Stimulated activated CD8-positive, alpha-beta memory T cell treated with anti-CD3 and anti-CD28 coated beads, Interleukin-15, amount 100 ng/mL, for 4 hours (primary cell): ENCODE results near the gene ANKS1B.
"Not testable (repeated sequence)": the region's sequence is repeated elsewhere in the genome, so short reads cannot be mapped to it uniquely, and the experiment has no call there.

ENCODE experiments used
- DNase-seq, 2 donors: peaks; one replicate each; pipeline ENCODE4 v3.0.0-alpha.2; 2020; ENCODE audit warnings: low read depth in 2 of 2

ANKS1B gene

GRCh38 chr12:99577125-99577524, 407.6 kb downstream of the ANKS1B start:
- not testable (repeated sequence) for DNase-seq

- DNase-seq: no peak
Measured at GRCh38 chr12:99573980-99574379, 410.8 kb downstream of the ANKS1B start.

- DNase-seq: no peak
Measured at GRCh38 chr12:99567072-99567471, 417.7 kb downstream of the ANKS1B start.

- no peak for DNase-seq
Measured at GRCh38 chr12:99558109-99558508, 426.6 kb downstream of the ANKS1B start.

GRCh38 chr12:99553461-99553860, 431.3 kb downstream of the ANKS1B start:
- no peak for DNase-seq

DNA sequence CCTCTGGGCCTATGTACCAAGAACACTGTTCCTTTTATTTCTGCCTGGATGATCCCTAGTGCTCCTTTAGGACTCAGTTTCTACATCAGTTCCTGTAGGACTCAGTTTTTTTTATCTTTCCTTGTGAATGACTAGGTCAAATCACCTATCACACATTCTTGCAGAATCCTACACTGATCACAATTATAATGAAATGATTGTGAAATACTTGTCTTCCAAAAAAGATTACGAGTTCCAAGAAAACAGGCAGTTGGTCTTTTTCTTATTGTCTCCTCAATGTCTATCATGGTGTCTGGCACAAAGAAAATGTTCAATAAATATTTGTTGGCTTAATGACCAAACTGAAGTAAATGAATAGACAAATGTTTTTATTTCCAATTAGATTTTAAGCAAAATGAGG, 432.7 kb downstream of the ANKS1B start:
- DNase-seq: no peak

GRCh38 chr12:99549651-99550050, 435.1 kb downstream of the ANKS1B start:
- DNase-seq: no peak

DNA sequence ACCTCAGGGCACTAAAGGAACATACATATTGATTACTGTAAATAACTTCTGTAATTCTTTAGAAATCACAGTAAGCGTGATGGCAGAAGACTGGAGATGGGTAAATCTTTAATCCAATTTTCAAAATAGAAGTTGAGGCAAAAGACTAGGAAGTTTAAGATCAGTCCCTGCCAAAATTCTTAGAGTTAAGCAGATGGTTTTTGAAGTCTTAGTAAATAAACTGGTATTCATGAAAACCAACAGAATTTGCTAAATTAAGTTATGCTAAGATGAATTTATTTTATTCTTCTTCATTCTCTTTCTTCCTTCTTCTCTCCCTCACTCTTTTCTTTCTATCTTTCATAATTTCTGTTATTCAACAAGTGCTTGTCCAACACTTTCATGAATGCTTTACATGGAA, 435.5 kb downstream of the ANKS1B start:
- DNase-seq: no peak

GRCh38 chr12:99544457-99544856, 440.3 kb downstream of the ANKS1B start:
- no peak for DNase-seq

GRCh38 chr12:99529966-99530365, 454.8 kb downstream of the ANKS1B start:
- DNase-seq: no peak

GRCh38 chr12:99528478-99528877, 456.3 kb downstream of the ANKS1B start:
- no peak for DNase-seq

- DNase-seq: no peak
Measured at GRCh38 chr12:99523853-99524252, 460.9 kb downstream of the ANKS1B start.

- DNase-seq: no peak
Measured at GRCh38 chr12:99522456-99522855, 462.3 kb downstream of the ANKS1B start.

DNA sequence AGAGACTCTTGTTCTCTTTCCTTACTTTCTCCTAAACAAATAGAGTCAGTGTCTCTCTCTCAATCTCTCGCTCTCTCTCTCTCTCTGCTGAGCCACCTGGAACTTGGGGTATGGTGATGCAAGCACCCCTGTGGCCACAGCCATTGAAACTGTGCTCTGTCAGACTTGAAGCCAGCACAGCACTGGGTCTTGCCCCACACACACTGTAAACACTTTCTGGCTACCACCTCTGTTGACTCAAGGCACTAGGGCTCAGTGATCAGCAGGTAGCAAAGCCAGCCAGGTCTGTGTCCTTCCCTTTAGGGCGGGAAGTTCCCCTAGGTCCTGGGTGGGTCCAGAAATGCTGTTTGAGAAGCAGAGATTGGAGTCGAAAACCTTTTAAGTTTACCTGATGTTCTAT, 463.1 kb downstream of the ANKS1B start:
- DNase-seq: no peak

DNA sequence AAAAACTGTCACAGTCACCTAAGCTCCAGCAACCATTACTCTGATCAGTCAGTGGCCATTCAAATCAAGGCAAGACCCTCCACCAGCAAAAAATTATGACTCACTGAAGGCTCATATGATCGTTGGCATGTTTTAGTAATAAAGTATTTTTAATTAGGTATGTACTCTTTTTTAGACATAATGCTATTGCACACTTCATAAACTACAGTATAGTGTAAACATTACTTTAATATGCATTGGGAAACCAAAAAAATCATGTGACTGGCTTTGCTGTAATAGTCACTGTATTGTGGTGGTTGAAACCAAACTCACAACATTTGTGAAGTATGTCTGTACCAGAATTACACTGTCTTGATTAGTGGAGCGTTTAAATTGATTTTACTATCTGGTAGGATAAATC, 471.7 kb downstream of the ANKS1B start:
- no peak for DNase-seq

DNA sequence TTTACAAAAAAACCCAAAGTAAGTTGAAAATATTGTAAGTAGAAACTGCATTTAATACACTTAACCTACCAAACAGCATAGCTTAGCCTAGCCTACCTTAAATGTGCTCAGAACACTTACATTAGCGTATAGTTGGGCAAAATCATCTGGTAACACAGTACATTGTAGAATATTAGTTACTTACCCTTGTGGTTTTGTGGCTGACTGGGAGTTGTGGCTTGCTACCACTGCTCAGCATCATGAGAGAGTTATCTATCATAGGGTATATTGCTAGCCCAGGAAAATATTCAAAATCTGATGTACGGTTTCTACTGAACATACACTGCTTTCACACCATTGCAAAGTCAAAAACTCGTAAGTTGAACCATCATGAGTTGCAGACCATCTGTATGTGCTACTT, 478.9 kb downstream of the ANKS1B start:
- no peak for DNase-seq

- no peak for DNase-seq
Measured at GRCh38 chr12:99498756-99499155, 486.0 kb downstream of the ANKS1B start.

- DNase-seq: no peak
Measured at GRCh38 chr12:99495799-99496198, 488.9 kb downstream of the ANKS1B start.

DNA sequence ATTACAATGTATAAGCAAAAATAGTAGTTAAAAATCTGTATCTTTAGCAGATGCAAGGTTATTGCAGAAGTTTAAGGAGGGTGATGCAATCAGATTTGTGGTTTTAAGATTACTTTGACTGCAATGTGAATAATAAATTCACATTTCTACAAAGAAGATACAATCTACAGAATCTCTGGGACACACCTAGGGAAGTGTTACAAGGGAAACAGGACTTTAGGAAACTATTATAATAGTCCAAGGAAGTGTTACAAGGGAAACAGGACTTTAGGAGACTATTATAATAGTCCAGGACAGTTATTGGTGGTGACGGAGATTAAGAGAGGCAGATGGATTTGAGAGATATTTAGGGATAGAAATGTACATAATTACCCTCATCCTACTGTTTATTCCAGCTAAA, 491.5 kb downstream of the ANKS1B start:
- DNase-seq: no peak

DNA sequence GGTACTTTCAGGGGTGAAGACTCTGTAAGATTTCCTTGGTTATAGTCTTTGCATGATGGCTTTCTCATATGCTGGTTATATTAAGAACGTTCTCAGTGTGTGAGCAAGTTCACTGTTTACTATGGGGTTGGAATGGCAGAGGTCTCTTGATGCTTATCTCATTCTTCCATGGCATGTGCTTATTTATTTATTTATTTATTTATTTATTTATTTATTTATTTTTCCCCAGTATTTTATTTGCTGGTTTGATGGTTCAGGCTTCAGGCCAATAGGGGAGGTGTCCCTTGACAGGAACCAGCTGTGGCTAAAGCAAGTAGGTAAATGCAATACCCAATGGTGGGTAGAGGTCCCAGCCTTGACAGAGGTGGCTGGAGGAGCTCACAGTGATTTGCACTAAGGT, 498.5 kb downstream of the ANKS1B start:
- DNase-seq: no peak

DNA sequence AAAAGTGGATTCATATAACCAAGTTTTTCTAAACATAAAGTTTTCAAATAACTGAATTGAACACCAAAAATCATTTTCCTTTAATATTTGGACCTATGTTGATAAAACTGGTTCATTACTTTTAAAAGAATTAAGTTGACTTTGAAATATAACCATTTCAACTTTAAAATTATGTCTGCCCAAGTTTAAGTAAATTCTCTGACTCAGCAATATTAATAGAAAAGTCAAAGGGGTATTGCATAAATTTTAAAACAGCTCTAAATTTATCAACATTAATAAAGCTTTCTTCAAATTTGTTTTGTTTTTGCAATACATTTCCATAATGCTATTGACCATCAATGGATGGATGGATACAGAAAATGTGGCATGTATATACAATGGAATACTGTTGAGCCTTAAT, 505.6 kb downstream of the ANKS1B start:
- DNase-seq: no peak

DNA sequence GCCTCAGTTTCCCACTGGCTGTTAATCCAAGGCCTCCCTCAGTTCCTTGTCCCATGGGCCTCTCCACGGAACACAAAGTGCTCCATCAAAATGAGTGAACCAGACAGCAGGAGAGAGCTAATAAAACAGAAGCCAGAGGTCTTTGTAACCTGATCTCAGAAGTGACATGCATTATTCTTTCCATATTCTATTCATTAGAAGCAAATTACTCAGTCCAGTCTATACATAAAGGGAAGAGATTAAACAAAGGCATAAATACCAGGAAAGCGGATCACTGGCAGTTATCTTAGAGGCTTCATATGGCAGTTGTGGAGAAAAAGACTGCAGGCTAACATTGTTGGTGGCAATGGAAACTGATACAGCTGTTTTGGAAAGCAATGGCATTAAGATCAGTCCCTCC, 507.8 kb downstream of the ANKS1B start:
- no peak for DNase-seq

GRCh38 chr12:99455350-99456035, 529.2 kb downstream of the ANKS1B start:
- no peak for DNase-seq

DNA sequence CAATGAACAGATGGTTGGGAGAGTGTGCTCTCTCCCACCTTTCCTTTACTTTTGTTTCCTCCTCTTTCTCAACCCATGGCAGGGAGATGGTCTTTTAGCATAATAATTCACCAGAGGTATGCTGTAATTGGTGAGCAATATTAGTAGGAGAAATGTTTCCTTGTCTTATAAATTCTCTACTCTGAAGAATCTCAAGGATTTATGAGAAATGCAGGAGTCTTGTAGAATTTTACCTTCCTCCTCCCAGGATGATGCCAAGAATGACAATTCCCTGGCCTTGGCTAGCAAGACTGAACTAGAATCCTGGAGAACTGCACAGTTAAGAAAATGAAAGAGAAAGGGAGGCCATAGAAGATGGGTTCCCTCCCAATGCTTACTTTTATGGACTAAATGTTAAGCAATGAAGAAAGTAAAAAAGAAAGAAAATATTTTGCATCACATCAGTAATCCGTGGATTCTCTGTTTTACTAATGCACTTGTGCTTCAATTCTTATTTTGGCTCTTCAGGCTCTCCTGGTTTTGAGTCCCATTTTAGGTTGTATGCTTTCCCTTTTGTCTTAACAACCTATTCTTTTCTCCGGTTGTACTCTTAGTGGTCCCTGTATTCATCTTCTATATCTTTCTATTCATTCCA, 530.1 kb downstream of the ANKS1B start:
- no peak for DNase-seq
